Mesodermal cell (in vitro differentiated cells): ENCODE data around the gene INSYN2B. TPM values are rescaled to one million over a fixed set of nuclear protein-coding genes. Genes with fewer than 3 reads are reported as not detected.
A peak's percentile ranks its signal among the peaks of the same experiment; 100 is the strongest.

ENCODE experiments used
- H3K27ac ChIP-seq: 2 replicates; pipeline ENCODE4 v1.7.0; 2013; ENCODE audit warnings: mild to moderate bottlenecking, low read depth, low read length, moderate library complexity; ENCODE audit not compliant: severe bottlenecking
- H3K36me3 ChIP-seq: 2 replicates; pipeline ENCODE4 v1.7.1; 2013; ENCODE audit warnings: mild to moderate bottlenecking, low read length, moderate library complexity; ENCODE audit not compliant: control insufficient read depth, insufficient read depth
- H3K4me1 ChIP-seq: one replicate; pipeline ENCODE4 v1.7.1; 2013; ENCODE audit warnings: mild to moderate bottlenecking, low read length; ENCODE audit not compliant: insufficient read depth, control insufficient read depth, poor library complexity, severe bottlenecking
- H3K4me3 ChIP-seq: 2 replicates; pipeline ENCODE4 v1.7.0; 2013; ENCODE audit warnings: low read length, control low read depth, mild to moderate bottlenecking; ENCODE audit not compliant: insufficient read depth, poor library complexity, severe bottlenecking; ENCODE audit errors: extremely low read depth
- H3K9me3 ChIP-seq: 2 replicates; pipeline ENCODE4 v1.7.1; 2013; ENCODE audit warnings: mild to moderate bottlenecking, low read length, moderate library complexity; ENCODE audit not compliant: control insufficient read depth
- WGBS, 2 experiments: methylation state at CpG; one replicate each; pipeline ENCODE4 v1.1.5; 2013; ENCODE audit warnings: missing lambda C conversion rate in 2 of 2; ENCODE audit not compliant: insufficient coverage in 2 of 2; 5-methylcytosine and 5-hydroxymethylcytosine counted together
- polyA plus RNA-seq, 2 experiments: library from polyadenylated mRNA; stranded (reverse); fragments of 50-300 nt; gene quantifications; one replicate each; pipeline ENCODE4 v1.2.3, GENCODE V29; 2013

INSYN2B gene
- 8.0 TPM for polyA plus RNA-seq (2013, experiment 1 of 2)
- polyA plus RNA-seq (2013, experiment 2 of 2), result 7.0 TPM

DNA sequence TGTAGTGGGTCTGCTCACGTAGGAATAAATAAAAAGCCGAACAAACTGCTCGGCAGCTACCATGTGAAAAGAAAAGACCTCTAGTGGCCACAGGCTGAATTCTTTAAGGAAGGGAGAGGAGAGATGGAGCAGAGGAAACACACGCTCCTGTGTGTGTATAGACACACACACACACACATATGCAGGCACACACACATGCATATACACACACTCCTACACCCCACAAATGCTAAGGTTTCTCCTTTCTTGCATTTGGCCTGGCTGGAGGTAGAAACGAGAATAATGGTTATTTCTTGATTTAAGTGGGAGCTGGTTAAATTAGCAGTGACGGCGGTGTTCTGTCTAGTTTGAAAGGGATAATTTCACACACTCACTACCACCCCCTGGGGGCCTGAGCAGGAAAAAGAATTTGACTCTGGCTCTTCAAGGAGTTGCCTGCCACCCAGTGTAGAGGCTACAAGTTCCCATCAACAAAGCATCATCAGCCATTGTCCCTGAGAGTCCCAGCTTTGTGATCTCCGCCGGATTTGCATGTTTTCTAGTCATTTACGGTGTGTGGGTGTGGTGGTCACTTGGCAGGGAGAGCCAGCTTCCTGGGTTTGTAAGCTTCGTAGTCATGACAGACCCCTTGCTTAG, at the start of gene INSYN2B:
TSS of gene INSYN2B (minus strand) at position 78 of the 636 bp plus-strand sequence. CDS start 96,597 bp downstream, outside the sequence.
- H3K36me3 ChIP-seq, result no peaks in the 10 kb centered on the region
- peak within 1 kb of the TSS; percentile 49 for H3K4me3 ChIP-seq
- H3K27ac ChIP-seq, result peak within 1 kb of the TSS; percentile 58
- 8 to 15% methylated on average over 4 to 5 of the region's 11 CpGs for WGBS, 2 experiments
- no peaks in the 10 kb centered on the region for H3K9me3 ChIP-seq
- H3K4me1 ChIP-seq, result peaks cover 22% of the 10 kb centered on the region

DNA sequence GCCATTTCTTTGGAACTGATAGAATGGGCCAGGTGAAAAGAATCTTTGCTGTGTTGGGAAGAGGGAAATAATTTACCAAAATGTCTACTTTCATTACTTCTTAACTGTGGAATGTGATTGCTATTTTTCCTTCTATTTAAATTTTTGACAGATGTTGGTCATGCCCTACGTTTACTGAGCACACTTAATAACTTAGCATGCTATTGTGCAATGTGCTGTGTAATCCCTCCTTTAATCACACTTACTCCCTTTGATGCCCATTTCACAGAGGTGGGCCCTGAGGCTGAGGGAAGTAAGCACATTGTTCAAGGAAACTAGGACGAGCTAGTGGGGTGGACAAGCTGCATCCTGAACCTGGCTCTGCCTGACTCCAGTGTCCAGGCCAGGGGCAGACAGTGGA, 47.8 kb upstream of the INSYN2B start:
- H3K9me3 ChIP-seq, result no peaks in the 10 kb centered on the region
- H3K4me1 ChIP-seq, result no peaks in the 10 kb centered on the region
- 80 to 83% methylated on average over 1 of the region's 2 CpGs for WGBS, 2 experiments
- H3K4me3 ChIP-seq, result no peak overlapping the region
- H3K27ac ChIP-seq, result no peak overlapping the region
- H3K36me3 ChIP-seq, result no peaks in the 10 kb centered on the region

DNA sequence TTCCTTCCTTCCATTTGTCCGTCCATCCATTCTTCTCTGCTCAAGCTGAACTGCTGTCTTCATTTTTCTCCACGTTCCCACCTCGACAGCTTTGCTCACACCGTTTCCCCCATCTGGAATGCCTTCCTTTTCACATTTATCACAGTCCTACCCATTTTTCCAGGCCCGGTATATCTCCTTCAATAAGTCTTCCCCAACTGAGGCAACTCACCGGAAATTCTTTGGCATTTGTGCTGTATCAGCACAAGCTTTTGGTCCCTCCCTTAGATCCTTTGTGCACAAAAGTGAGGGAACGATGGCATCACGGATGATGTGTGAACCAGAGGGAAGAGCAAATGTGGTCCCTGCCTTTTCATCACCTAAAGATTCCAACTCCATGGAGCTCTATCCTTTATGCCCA, 45.6 kb upstream of the INSYN2B start:
- 89 to 94% methylated on average over 6 to 8 of the region's 8 CpGs for WGBS, 2 experiments
- Histone ChIP-seq H3K27ac (no peak overlapping the region), H3K36me3 (no peaks in the 10 kb centered on the region)

DNA sequence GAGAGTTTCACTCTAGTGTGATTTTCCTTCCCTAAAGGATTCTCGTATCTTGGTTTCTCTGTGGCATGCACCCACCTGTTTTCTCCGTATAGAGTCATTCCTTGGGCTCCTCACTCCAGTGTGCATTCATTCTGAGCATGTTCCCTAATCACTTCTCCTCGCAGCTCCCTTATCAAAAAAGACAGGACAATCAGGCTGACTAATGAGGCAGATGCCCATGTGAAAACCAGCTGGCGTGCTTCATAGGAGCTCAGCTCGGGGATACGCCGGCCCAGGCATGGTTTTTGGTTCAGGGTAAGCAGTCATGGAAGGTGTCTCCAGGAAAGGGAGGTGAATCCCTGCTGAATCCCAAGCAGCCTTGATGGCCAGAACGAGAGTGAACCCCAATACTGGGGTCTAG, 41.2 kb upstream of the INSYN2B start:
- Histone ChIP-seq H3K4me1 (no peaks in the 10 kb centered on the region), H3K4me3 (no peak overlapping the region), H3K36me3 (no peaks in the 10 kb centered on the region), H3K27ac (no peak overlapping the region), H3K9me3 (no peaks in the 10 kb centered on the region)
- 94 to 96% methylated on average over 7 to 8 of the region's 8 CpGs for WGBS, 2 experiments

More for the DNA sequence above, 45.6 kb upstream of the INSYN2B start:
- H3K4me1 ChIP-seq, result no peaks in the 10 kb centered on the region
- H3K4me3 ChIP-seq, result no peak overlapping the region
- H3K9me3 ChIP-seq, result no peaks in the 10 kb centered on the region

DNA sequence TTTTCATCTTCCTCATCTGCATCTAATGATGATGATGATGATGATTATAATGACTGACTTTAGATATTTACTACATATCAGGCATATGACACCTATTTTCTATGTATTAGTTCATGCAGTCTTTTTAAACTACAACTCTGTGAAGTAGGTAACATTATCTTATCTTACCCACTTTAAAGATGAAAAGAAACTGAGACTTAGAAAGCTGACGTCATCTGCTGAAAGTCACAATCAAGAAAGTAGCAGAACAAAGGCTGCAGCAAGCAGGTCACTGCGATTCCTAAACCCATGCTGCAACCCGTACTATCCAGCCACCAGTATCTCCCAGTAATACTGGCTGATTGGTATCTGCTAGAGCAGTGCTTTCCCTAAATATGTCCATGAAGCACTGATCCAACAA, 40.1 kb upstream of the INSYN2B start:
- 82 to 88% methylated on average over 1 to 3 of the region's 3 CpGs for WGBS, 2 experiments
- no peaks in the 10 kb centered on the region for H3K9me3 ChIP-seq
- H3K27ac ChIP-seq, result no peak overlapping the region
- H3K36me3 ChIP-seq, result no peaks in the 10 kb centered on the region
- no peak overlapping the region for H3K4me3 ChIP-seq
- H3K4me1 ChIP-seq, result no peaks in the 10 kb centered on the region

DNA sequence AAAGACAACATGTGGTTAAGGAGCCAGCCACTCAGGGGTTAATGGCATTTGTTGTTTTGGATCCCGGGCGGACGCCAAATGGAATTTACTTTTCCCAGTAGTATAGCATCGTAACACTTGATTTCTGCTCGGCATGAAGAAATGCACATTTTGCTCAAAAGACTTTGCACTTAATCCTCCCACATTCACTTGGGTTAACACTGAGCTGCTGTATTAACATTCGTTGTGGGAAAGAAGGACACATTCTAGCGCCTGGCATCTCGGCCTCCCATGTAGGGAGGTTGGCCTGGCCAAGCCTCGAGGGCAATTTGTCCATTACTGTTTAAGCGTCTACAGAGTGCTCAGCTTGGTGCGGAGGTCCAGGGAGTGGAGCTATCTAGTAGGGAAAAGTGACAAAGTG, 32.3 kb upstream of the INSYN2B start:
- WGBS, 2 experiments, result 84 to 87% methylated on average over 10 to 11 of the region's 11 CpGs

DNA sequence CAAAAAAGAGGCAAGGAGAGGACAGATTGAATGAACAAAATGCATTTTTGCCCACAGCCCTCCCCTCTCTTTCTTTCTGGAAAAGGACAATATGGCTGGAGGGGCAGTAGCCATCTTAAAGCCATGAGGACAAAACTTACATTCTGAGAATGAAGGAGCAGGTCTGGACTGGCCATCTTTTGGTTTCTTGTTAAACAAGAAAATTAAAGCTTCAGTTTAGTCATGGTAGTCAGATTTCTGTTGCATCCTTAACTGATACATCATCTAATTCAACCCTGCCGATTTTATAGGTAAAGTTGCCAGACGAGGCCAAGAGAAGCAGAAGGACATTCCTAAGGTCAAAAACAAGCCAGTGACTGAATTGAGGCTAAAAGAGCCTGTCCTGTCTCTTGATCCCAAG, 31.5 kb upstream of the INSYN2B start:
- H3K36me3 ChIP-seq, result no peaks in the 10 kb centered on the region
- no peak overlapping the region for H3K27ac ChIP-seq
- H3K9me3 ChIP-seq, result no peaks in the 10 kb centered on the region
- no peaks in the 10 kb centered on the region for H3K4me1 ChIP-seq
- WGBS, 2 experiments, result 92 to 100% methylated on average over 1 to 2 of the region's 2 CpGs
- no peak overlapping the region for H3K4me3 ChIP-seq

More for the DNA sequence above, 32.3 kb upstream of the INSYN2B start:
- Histone ChIP-seq H3K36me3 (no peaks in the 10 kb centered on the region), H3K27ac (no peak overlapping the region), H3K4me3 (no peak overlapping the region), H3K9me3 (no peaks in the 10 kb centered on the region), H3K4me1 (no peaks in the 10 kb centered on the region)

DNA sequence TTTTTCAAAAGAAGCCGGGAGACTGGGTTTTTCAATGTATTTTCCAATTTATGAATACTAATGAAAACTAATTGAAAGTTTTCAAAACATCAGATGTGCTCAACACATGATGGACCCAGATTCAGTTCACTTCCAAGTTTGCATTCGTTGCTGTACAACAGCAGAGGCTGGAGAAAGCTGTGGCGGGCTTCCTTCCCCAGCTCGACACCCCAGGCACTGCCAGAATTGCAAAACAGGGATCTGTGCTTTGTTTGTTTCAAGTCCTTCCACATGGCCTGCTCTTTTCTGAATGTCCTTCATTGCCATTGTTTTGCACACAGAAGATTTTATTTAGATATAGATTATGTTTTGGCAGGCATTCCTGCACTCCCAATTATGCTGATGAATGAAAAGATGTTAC, 30.3 kb upstream of the INSYN2B start:
- H3K27ac ChIP-seq, result no peak overlapping the region
- H3K4me3 ChIP-seq, result no peak overlapping the region
- no peaks in the 10 kb centered on the region for H3K36me3 ChIP-seq
- H3K9me3 ChIP-seq, result no peaks in the 10 kb centered on the region
- 74 to 90% methylated on average over 2 to 3 of the region's 4 CpGs for WGBS, 2 experiments
- no peaks in the 10 kb centered on the region for H3K4me1 ChIP-seq

DNA sequence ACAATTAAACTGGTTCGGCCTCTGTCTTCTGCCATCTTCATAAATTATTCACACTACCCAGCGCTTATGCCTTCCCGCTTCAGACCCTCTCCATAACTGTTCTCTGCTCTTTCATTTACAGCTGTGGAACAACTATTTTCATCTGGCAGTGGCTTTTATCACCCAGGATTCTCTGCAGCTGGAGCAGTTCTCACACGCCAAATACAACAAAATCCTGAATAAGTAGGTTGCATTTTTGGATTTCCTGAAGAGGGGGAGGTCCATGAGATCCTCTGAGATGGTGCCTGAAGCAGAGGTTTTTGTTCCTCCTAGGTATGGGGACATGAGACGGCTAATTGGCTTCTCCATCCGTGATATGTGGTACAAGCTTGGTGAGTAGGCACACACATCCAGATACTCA, 28.1 kb upstream of the INSYN2B start:
- Histone ChIP-seq H3K4me1 (no peaks in the 10 kb centered on the region), H3K9me3 (no peaks in the 10 kb centered on the region), H3K27ac (no peak overlapping the region), H3K36me3 (no peaks in the 10 kb centered on the region), H3K4me3 (no peak overlapping the region)
- 98 to 100% methylated on average over 3 of the region's 6 CpGs for WGBS, 2 experiments

DNA sequence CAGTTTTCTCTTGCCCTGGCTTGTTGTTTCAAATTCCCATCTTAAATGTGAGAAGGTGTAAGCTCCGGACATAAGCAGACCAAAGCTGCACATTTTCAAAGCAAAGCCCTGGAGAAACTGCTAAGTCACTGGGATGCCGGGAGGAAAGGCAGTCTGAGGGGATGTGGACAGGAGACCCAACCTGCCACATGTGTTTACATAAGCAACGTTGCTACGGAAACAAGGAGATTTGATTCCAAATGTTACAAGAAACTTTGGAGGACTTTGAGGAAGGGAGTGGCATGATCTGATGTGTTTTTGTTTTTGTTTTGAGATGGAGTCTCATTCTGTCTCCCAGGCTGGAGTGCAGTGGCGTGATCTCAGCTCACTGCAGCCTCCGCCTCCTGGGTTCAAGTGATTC, 25.7 kb upstream of the INSYN2B start:
- Histone ChIP-seq H3K4me1 (no peaks in the 10 kb centered on the region), H3K9me3 (no peaks in the 10 kb centered on the region), H3K27ac (no peak overlapping the region), H3K36me3 (no peaks in the 10 kb centered on the region), H3K4me3 (no peak overlapping the region)
- 84 to 92% methylated on average over 4 of the region's 6 CpGs for WGBS, 2 experiments

DNA sequence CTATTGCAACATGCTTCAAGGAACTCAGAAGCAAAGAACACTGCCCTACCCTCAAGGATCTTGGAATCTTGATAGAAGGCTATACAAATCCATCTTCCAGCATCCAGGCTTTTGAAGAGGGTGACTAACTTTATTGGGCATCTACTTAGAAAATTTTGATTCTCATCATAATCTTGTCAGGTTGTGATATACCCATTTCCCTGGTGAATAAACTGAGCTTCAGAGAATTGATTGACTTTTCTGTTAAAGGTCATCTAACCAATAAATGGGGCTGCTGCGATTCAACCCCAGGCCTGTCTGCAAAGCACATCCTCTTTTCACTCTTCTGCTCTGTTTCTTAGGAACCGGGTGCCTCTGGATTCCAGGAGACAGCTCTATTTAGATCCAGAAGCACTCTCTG, 19.9 kb upstream of the INSYN2B start:
- Histone ChIP-seq H3K36me3 (no peaks in the 10 kb centered on the region), H3K9me3 (no peaks in the 10 kb centered on the region), H3K4me3 (no peak overlapping the region), H3K4me1 (peaks cover 3% of the 10 kb centered on the region), H3K27ac (no peak overlapping the region)
- WGBS, 2 experiments, result 83 to 90% methylated on average over 1 to 2 of the region's 2 CpGs
